HepG2 (cell line): ENCODE results near the gene SULT1E1. TPM values are rescaled to one million over a fixed set of nuclear protein-coding genes. Genes with fewer than 3 reads are reported as not detected.

Experiments
- ATAC-seq: fragments of 200-7000 bp; cut with Tn5 transposase; 3 replicates; pipeline ENCODE4 v1.9.1; 2020; ENCODE audit warnings: mild to moderate bottlenecking, moderate library complexity
- BruUV-seq: library from RNA; stranded (reverse); fragments of 400-500 nt; replicated peaks from 2 replicates; lab custom pipeline; 2021; lab: Mats Ljungman, UMichigan
- CTCF ChIA-PET: fragments of 300-600 bp; formaldehyde crosslinking; extraction: SDS; loops from one replicate; lab custom pipeline; 2021; ENCODE audit warnings: low total read pairs, inconsistent platforms, low intra/inter-chr PET ratio; lab: Yijun Ruan, JAX
- POLR2A ChIA-PET: fragments of 350-600 bp; sonication (Branson Sonifier 250); formaldehyde crosslinking; loops from one replicate; lab custom pipeline; 2020; ENCODE audit warnings: antibody characterized with exemption, inconsistent platforms; lab: Yijun Ruan, JAX
- DNase-seq: peaks from one replicate; pipeline ENCODE4 v3.0.0-alpha.2; 2015; ENCODE audit warnings: low spot score
- FAIRE-seq: peaks from 3 replicates; lab custom pipeline; 2011; peaks lifted over from hg19 to GRCh38; lab: Jason Lieb, UNC
- H2AFZ ChIP-seq: one replicate; pipeline ENCODE4 v1.6.1; 2011; ENCODE audit warnings: low read length, inconsistent platforms
- H3K27ac ChIP-seq: fragments of 300-600 bp; 3 replicates; pipeline ENCODE4 v1.8.0; 2011; ENCODE audit warnings: mixed run types, mild to moderate bottlenecking, mixed read lengths, low read length, inconsistent platforms; ENCODE audit not compliant: insufficient read depth; ENCODE audit errors: extremely low read length
- H3K27me3 ChIP-seq, 2 experiments: fragments of 200-600 bp in 1 of 2; 2 replicates in 1 of 2; 3 replicates in 1 of 2; pipeline versions ENCODE4 v1.6.0 to v1.8.0; 2011; ENCODE audit warnings: low read length in 2 of 2, mild to moderate bottlenecking in 2 of 2, moderate library complexity in 2 of 2, inconsistent platforms in 1 of 2; ENCODE audit not compliant: insufficient read depth in 2 of 2, control insufficient read depth in 1 of 2
- H3K36me3 ChIP-seq, 2 experiments: fragments of 200-600 bp in 1 of 2; replicated peaks in 1 of 2; 2 replicates in 1 of 2; 3 replicates in 1 of 2; pipeline versions ENCODE4 v1.5.1 to v1.8.0; 2011; ENCODE audit warnings: low read length in 2 of 2, inconsistent platforms in 1 of 2; ENCODE audit not compliant: insufficient read depth in 2 of 2, control insufficient read depth in 1 of 2
- H3K4me1 ChIP-seq: 2 replicates; pipeline ENCODE4 v1.5.1; 2012; ENCODE audit warnings: low read length, inconsistent platforms; ENCODE audit not compliant: insufficient read depth
- H3K4me2 ChIP-seq: 2 replicates; pipeline ENCODE4 v1.6.0; 2011; ENCODE audit warnings: low read depth, low read length, inconsistent platforms
- H3K4me3 ChIP-seq, 3 experiments: fragments of 200-600 bp in 1 of 3; sonication (generic), shearing (Covaris generic) in 1 of 3; replicated peaks in 1 of 3; 2 replicates each; pipeline ENCODE4 v1.5.1; 2011 to 2016; ENCODE audit warnings: low read length in 3 of 3, inconsistent platforms in 2 of 3, low read depth in 2 of 3, mild to moderate bottlenecking in 2 of 3, control low read depth in 1 of 3, mixed read lengths in 1 of 3; ENCODE audit not compliant: insufficient read depth in 1 of 3
- H3K79me2 ChIP-seq: one replicate; pipeline ENCODE4 v1.6.1; 2011; ENCODE audit warnings: low read length, inconsistent platforms; ENCODE audit not compliant: insufficient read depth
- H3K9ac ChIP-seq: 2 replicates; pipeline ENCODE4 v1.6.0; 2011; ENCODE audit warnings: mild to moderate bottlenecking, low read depth, low read length, inconsistent platforms; ENCODE audit not compliant: insufficient read depth
- H3K9me3 ChIP-seq: 2 replicates; pipeline ENCODE4 v1.5.1; 2012; ENCODE audit warnings: mild to moderate bottlenecking, low read length
- H4K20me1 ChIP-seq: 2 replicates; pipeline ENCODE4 v1.6.0; 2011; ENCODE audit warnings: inconsistent platforms, mild to moderate bottlenecking, low read length, moderate library complexity; ENCODE audit not compliant: insufficient read depth
- ARNT2 ChIP-seq: sonication (generic); formaldehyde crosslinking; IDR thresholded peaks from 2 replicates; pipeline ENCODE4 v1.8.0; 2022; ENCODE audit warnings: mild to moderate bottlenecking, low read depth, missing genetic modification reagents, moderate library complexity
- CEBPB ChIP-seq: IDR thresholded peaks from 2 replicates; pipeline ENCODE4 v1.6.1; 2011; ENCODE audit warnings: low read depth, low read length, improper control_type of control experiment, borderline replicate concordance
- KDM3A ChIP-seq: IDR thresholded peaks from 2 replicates; pipeline ENCODE4 v1.6.1; 2018; ENCODE audit warnings: low read depth, missing compliant biosample characterization
- MED1 ChIP-seq: sonication (generic); formaldehyde crosslinking; IDR thresholded peaks from 2 replicates; pipeline ENCODE4 v1.4.0; 2020; ENCODE audit warnings: missing genetic modification reagents
- MXD4 ChIP-seq: IDR thresholded peaks from 2 replicates; pipeline ENCODE4 v1.6.1; 2016; ENCODE audit warnings: mild to moderate bottlenecking, missing biosample characterization, missing genetic modification reagents
- ZNF331 ChIP-seq: sonication (generic); formaldehyde crosslinking; IDR thresholded peaks from 2 replicates; pipeline ENCODE4 v1.4.0; 2020; ENCODE audit warnings: missing genetic modification reagents
- ZNF343 ChIP-seq: sonication (generic); formaldehyde crosslinking; IDR thresholded peaks from 2 replicates; pipeline ENCODE4 v1.4.0; 2020; ENCODE audit warnings: mild to moderate bottlenecking, missing genetic modification reagents
- ZNF564 ChIP-seq: sonication (generic); formaldehyde crosslinking; IDR thresholded peaks from 2 replicates; pipeline ENCODE4 v1.8.1; 2023; ENCODE audit warnings: mild to moderate bottlenecking, missing genetic modification reagents
- ZNF841 ChIP-seq: sonication (generic); formaldehyde crosslinking; IDR thresholded peaks from 2 replicates; pipeline ENCODE4 v1.8.1; 2023; ENCODE audit warnings: missing genetic modification reagents, borderline replicate concordance
- WGBS: methylation state at CpG from one replicate; pipeline ENCODE4 v1.1.6; 2017; ENCODE audit warnings: low lambda C conversion rate; 5-methylcytosine and 5-hydroxymethylcytosine counted together
- in situ Hi-C: cut with HindIII; loops from 2 replicates; pipeline ENCODE4 v1.10.0; 2017; ENCODE audit warnings: low pct_unique_long_range_greater_than_20kb; ENCODE audit not compliant: extremely low pct_ligation_motif_present
- intact Hi-C: fragments of 100-400 bp; cut with micrococcal nuclease; formaldehyde crosslinking; loops from one replicate; pipeline ENCODE4 v1.10.0; 2022; ENCODE audit not compliant: unreplicated experiment
- polyA plus RNA-seq, 8 experiments: library from polyadenylated mRNA; depleted of rRNA in 3 of 8; stranded (reverse) in 7 of 8; unstranded in 1 of 8; fragments of >200 nt; fragmentation: Illumina TruSeq in 4 of 8; extraction: Trizol in 4 of 8; gene quantifications; 2 replicates each; pipeline versions ENCODE4 v1.2.1 to v1.2.3, GENCODE V29; 2011 to 2016; ENCODE audit warnings: low read depth in 4 of 8, missing spikeins in 1 of 8, mixed read lengths in 1 of 8; ENCODE audit not compliant: insufficient read depth in 1 of 8
- total RNA-seq, 5 experiments: library from RNA; depleted of rRNA; stranded (reverse); fragments of >200 nt; fragmentation: Illumina TruSeq; extraction: Trizol; gene quantifications; 2 replicates each; pipeline ENCODE4 v1.2.3, GENCODE V29; 2016; ENCODE audit warnings: low read depth in 1 of 5
- TF ChIP-seq, protein P1 (sequence below): IDR thresholded peaks from 2 replicates; pipeline ENCODE4 v1.6.1; 2012; ENCODE audit warnings: low read depth, low read length, improper control_type of control experiment
- TF ChIP-seq, protein P2 (sequence below): sonication (generic); formaldehyde crosslinking; conservative IDR thresholded peaks from 2 replicates; pipeline ENCODE4 v1.4.0; 2020; ENCODE audit warnings: mild to moderate bottlenecking, missing genetic modification reagents, moderate library complexity
- TF ChIP-seq, protein P3 (sequence below): IDR thresholded peaks from 2 replicates; pipeline ENCODE4 v1.6.1; 2016; ENCODE audit warnings: low read depth

SULT1E1 gene
- total and polyA plus RNA-seq, 2 of the 13 experiments (the other 11 are each of a cell fraction or from before 2014, with no cell fraction given): 1.7 to 3.9 TPM

DNA sequence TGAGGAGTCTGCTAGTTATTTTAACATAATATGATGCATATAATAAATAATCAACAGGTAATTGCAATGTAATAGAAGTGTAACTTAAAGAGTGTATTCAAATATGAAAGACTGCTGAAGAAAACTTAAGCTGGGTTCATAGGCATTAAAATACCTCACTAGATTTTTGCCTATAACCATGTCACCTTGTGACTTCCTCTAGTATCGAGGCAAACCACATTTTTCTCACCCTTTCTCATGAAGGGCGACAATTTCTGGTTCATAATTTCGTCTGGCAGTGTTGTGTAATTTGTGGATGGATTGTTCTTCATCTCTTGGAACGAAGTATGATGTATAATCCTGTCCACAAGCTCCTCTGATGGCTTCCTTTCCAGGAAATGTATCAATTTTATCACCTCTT lies 16.0 kb downstream of the SULT1E1 start:
- CTCF ChIA-PET: no interaction called here
- intact Hi-C loops: no loop called here
- peaks cover 29% of the 10 kb centered on the region for H3K4me1 ChIP-seq
- H3K9ac ChIP-seq: no peak overlapping the region
- H3K9me3 ChIP-seq: no peaks in the 10 kb centered on the region
- no peaks in the 10 kb centered on the region for H3K79me2 ChIP-seq
- BruUV-seq: no TSS peak
- no peak overlapping the region for H3K4me2 ChIP-seq
- no peaks in the 10 kb centered on the region for H3K27me3 ChIP-seq
- no peak for TF ChIP-seq ZNF564 (CRISPR knock-in tag)
- TF ChIP-seq ZNF343 (CRISPR knock-in tag): no peak
- no peak for TF ChIP-seq CEBPB
- TF ChIP-seq ARNT2 (CRISPR knock-in tag): no peak
- no peak for TF ChIP-seq KDM3A (CRISPR knock-in tag)
- no peak for FAIRE-seq
- in situ Hi-C loops: no loop called here
- POLR2A ChIA-PET: interaction anchor here (1.0 to 1.5 kb wide), 2 partner anchors 10 to 13 kb away, joined by 3 to 5 read pairs; no protein-coding TSS in a partner anchor
- 88% methylated on average over 4 of the region's 4 CpGs for WGBS
- H3K4me3 ChIP-seq: no peak overlapping the region
- ATAC-seq: no peak
- no peaks in the 10 kb centered on the region for H3K36me3 ChIP-seq
- no peak for DNase-seq
- peak overlapping the region; percentile 67 for H3K27ac ChIP-seq
- no peaks in the 10 kb centered on the region for H4K20me1 ChIP-seq
- H2AFZ ChIP-seq: no peak overlapping the region

DNA sequence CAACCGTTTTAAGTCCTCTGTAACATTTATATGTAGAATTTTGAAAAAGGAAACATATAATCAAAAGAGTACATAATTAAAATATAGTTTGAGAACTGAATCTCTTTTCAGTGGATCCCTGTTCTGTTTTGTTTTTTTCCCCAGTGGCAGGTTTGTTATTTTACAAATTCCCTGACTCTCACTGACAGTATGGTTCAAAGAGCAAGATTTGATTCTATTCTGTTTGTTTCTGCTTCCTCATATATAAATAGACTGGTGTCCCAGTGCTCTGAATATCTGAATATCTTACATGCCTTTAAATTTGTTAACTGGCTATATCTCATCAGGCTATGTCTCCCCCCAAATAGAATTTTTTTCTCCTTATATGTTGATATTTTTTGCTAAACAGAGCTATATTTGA lies 16.6 kb downstream of the SULT1E1 start:
- DNase-seq: peak; percentile 56
- ChIA-PET POLR2A (interaction anchor here (1.0 to 1.5 kb wide), 2 partner anchors 10 to 13 kb away, joined by 3 to 5 read pairs; no protein-coding TSS in a partner anchor), CTCF (no interaction called here)
- intact Hi-C loops (no loop called here), in situ Hi-C loops (no loop called here)
- Histone ChIP-seq H3K9me3 (no peaks in the 10 kb centered on the region), H3K27me3 (no peaks in the 10 kb centered on the region), H3K4me1 (peaks cover 29% of the 10 kb centered on the region), H3K79me2 (no peaks in the 10 kb centered on the region), H3K36me3 (no peaks in the 10 kb centered on the region), H4K20me1 (no peaks in the 10 kb centered on the region), H2AFZ (no peak overlapping the region), H3K27ac (peak overlapping the region; percentile 67), H3K4me2 (no peak overlapping the region; the same call in 1 of the 2 replicates), H3K9ac (no peak overlapping the region; the same call in 1 of the 2 replicates), H3K4me3 (no peak overlapping the region)
- WGBS: 0% methylated on average over 1 of the region's 1 CpG
- no TSS peak for BruUV-seq
- no peak for FAIRE-seq
- ATAC-seq: peak; percentile 80
- TF ChIP-seq, protein P1, sequence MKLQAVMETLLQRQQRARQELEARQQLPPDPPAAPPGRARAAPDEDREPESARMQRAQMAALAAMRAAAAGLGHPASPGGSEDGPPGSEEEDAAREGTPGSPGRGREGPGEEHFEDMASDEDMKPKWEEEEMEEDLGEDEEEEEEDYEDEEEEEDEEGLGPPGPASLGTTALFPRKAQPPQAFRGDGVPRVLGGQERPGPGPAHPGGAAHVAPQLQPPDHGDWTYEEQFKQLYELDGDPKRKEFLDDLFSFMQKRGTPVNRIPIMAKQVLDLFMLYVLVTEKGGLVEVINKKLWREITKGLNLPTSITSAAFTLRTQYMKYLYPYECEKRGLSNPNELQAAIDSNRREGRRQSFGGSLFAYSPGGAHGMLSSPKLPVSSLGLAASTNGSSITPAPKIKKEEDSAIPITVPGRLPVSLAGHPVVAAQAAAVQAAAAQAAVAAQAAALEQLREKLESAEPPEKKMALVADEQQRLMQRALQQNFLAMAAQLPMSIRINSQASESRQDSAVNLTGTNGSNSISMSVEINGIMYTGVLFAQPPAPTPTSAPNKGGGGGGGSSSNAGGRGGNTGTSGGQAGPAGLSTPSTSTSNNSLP: 0 out of 2 replicates have a peak, but pooled peaks have one; percentile 48
- TF ChIP-seq, protein P2, sequence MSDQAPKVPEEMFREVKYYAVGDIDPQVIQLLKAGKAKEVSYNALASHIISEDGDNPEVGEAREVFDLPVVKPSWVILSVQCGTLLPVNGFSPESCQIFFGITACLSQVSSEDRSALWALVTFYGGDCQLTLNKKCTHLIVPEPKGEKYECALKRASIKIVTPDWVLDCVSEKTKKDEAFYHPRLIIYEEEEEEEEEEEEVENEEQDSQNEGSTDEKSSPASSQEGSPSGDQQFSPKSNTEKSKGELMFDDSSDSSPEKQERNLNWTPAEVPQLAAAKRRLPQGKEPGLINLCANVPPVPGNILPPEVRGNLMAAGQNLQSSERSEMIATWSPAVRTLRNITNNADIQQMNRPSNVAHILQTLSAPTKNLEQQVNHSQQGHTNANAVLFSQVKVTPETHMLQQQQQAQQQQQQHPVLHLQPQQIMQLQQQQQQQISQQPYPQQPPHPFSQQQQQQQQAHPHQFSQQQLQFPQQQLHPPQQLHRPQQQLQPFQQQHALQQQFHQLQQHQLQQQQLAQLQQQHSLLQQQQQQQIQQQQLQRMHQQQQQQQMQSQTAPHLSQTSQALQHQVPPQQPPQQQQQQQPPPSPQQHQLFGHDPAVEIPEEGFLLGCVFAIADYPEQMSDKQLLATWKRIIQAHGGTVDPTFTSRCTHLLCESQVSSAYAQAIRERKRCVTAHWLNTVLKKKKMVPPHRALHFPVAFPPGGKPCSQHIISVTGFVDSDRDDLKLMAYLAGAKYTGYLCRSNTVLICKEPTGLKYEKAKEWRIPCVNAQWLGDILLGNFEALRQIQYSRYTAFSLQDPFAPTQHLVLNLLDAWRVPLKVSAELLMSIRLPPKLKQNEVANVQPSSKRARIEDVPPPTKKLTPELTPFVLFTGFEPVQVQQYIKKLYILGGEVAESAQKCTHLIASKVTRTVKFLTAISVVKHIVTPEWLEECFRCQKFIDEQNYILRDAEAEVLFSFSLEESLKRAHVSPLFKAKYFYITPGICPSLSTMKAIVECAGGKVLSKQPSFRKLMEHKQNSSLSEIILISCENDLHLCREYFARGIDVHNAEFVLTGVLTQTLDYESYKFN: peak; percentile 57
- TF ChIP-seq MED1 (CRISPR knock-in tag) (peak; percentile 28; the same call in 1 of the 2 replicates), ZNF841 (CRISPR knock-in tag) (no peak), ZNF331 (no peak), MXD4 (no peak)
- TF ChIP-seq, protein P3, sequence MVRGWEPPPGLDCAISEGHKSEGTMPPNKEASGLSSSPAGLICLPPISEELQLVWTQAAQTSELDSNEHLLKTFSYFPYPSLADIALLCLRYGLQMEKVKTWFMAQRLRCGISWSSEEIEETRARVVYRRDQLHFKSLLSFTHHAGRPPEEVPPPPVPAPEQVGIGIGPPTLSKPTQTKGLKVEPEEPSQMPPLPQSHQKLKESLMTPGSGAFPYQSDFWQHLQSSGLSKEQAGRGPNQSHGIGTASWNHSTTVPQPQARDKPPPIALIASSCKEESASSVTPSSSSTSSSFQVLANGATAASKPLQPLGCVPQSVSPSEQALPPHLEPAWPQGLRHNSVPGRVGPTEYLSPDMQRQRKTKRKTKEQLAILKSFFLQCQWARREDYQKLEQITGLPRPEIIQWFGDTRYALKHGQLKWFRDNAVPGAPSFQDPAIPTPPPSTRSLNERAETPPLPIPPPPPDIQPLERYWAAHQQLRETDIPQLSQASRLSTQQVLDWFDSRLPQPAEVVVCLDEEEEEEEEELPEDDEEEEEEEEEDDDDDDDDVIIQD (CRISPR knock-in tag): 0 out of 2 replicates have a peak, but pooled peaks have one; percentile 61
